ENCODE measurements around the gene TNS2. TPM values are rescaled to one million over a fixed set of nuclear protein-coding genes. Genes with fewer than 3 reads are reported as not detected.
A peak's percentile ranks its signal among the peaks of the same experiment; 100 is the strongest.

Gene TNS2
- total and polyA plus RNA-seq, 9 of the 15 experiments (the other 6 are each of a cell fraction or from before 2014, with no cell fraction given): 0.28 to 3.1 (median 1.2) TPM; not detected in 1

DNA sequence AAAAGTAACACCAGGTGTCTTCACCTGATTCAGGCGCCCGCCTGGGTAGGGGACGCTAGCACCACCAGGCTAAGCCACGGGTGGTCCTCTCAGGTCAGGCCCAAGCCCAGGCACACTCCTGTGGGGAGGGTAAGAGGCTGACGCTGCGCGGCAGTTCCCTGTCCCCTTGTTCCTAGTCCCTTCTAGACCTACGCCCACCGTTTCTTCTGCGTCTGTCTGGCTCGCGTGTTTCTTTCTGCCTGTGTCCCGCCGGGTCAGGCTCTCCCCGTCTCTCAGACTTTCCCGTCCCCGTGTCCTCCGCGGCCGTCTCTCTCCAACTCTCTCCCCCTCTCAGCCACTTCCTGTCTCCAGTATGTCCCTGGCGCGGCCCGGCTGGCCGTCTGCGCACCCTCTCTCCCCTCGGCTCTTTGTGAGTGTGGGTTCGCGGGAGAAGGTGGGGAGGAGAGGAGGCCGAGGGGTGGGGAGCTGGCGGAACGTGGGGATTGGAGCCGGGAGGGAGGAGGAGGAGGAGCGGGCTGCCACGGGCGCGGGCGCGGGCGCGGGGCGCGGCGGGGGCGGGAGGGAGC lies 3.1 kb upstream of the TNS2 start (continued):
- TF ChIP-seq, protein P1, sequence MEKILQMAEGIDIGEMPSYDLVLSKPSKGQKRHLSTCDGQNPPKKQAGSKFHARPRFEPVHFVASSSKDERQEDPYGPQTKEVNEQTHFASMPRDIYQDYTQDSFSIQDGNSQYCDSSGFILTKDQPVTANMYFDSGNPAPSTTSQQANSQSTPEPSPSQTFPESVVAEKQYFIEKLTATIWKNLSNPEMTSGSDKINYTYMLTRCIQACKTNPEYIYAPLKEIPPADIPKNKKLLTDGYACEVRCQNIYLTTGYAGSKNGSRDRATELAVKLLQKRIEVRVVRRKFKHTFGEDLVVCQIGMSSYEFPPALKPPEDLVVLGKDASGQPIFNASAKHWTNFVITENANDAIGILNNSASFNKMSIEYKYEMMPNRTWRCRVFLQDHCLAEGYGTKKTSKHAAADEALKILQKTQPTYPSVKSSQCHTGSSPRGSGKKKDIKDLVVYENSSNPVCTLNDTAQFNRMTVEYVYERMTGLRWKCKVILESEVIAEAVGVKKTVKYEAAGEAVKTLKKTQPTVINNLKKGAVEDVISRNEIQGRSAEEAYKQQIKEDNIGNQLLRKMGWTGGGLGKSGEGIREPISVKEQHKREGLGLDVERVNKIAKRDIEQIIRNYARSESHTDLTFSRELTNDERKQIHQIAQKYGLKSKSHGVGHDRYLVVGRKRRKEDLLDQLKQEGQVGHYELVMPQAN (IDR thresholded peaks at IDR 0.05; ENCODE audit: borderline replicate concordance): peak; percentile 78
- TF ChIP-seq ZNF57 (CRISPR knock-in tag; IDR thresholded peaks at IDR 0.05) (0 out of 2 replicates have a peak, but pooled peaks have one; percentile 7), NRF1 (conservative IDR thresholded peaks at IDR 0.05 in 1 of 2, IDR thresholded peaks at IDR 0.05 in 1 of 2) (peak; percentile 71 to 75), ZNF75A (CRISPR knock-in tag; IDR thresholded peaks at IDR 0.05) (0 out of 2 replicates have a peak, but pooled peaks have one; percentile 30), NBN (IDR thresholded peaks at IDR 0.05; ENCODE audit: low read depth) (peak; percentile 47; the same call in 1 of the 2 replicates), CEBPB (tag; IDR thresholded peaks at IDR 0.05) (no peak), MTA2 (IDR thresholded peaks at IDR 0.05; ENCODE audit: low read depth) (no peak), LARP7 (IDR thresholded peaks at IDR 0.05) (peak; percentile 82; the same call in 1 of the 2 replicates), STAT5B (CRISPR knock-in tag; IDR thresholded peaks at IDR 0.05) (no peak), GTF2A2 (tag; IDR thresholded peaks at IDR 0.05) (no peak), CBFB (CRISPR knock-in tag; IDR thresholded peaks at IDR 0.05) (no peak), BRF1 (IDR thresholded peaks at IDR 0.05; ENCODE audit: borderline replicate concordance, extremely low read depth, insufficient read length) (no peak), POLR2AphosphoS5 (IDR thresholded peaks at IDR 0.05; ENCODE audit: control insufficient read depth, insufficient read depth, low read depth, low read length) (peak; percentile 81), ARID2 (IDR thresholded peaks at IDR 0.05) (0 out of 2 replicates have a peak, but pooled peaks have one; percentile 5), BRCA1 (IDR thresholded peaks at IDR 0.05) (no peak), BRCA1 (CRISPR knock-in tag; IDR thresholded peaks at IDR 0.05) (no peak)
- TF ChIP-seq, protein P2, sequence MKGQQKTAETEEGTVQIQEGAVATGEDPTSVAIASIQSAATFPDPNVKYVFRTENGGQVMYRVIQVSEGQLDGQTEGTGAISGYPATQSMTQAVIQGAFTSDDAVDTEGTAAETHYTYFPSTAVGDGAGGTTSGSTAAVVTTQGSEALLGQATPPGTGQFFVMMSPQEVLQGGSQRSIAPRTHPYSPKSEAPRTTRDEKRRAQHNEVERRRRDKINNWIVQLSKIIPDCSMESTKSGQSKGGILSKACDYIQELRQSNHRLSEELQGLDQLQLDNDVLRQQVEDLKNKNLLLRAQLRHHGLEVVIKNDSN (CRISPR knock-in tag; IDR thresholded peaks at IDR 0.05): 0 out of 2 replicates have a peak, but pooled peaks have one; percentile 7
- TF ChIP-seq, protein P3, sequence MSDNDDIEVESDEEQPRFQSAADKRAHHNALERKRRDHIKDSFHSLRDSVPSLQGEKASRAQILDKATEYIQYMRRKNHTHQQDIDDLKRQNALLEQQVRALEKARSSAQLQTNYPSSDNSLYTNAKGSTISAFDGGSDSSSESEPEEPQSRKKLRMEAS (CRISPR knock-in tag; IDR thresholded peaks at IDR 0.05): 0 out of 2 replicates have a peak, but pooled peaks have one; percentile 31
- TF ChIP-seq, protein P4, sequence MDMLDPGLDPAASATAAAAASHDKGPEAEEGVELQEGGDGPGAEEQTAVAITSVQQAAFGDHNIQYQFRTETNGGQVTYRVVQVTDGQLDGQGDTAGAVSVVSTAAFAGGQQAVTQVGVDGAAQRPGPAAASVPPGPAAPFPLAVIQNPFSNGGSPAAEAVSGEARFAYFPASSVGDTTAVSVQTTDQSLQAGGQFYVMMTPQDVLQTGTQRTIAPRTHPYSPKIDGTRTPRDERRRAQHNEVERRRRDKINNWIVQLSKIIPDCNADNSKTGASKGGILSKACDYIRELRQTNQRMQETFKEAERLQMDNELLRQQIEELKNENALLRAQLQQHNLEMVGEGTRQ (CRISPR knock-in tag; IDR thresholded peaks at IDR 0.05): no peak
- TF ChIP-seq, protein P5, sequence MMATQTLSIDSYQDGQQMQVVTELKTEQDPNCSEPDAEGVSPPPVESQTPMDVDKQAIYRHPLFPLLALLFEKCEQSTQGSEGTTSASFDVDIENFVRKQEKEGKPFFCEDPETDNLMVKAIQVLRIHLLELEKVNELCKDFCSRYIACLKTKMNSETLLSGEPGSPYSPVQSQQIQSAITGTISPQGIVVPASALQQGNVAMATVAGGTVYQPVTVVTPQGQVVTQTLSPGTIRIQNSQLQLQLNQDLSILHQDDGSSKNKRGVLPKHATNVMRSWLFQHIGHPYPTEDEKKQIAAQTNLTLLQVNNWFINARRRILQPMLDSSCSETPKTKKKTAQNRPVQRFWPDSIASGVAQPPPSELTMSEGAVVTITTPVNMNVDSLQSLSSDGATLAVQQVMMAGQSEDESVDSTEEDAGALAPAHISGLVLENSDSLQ (IDR thresholded peaks at IDR 0.05): 0 out of 2 replicates have a peak, but pooled peaks have one; percentile 8
- TF ChIP-seq, protein P6, sequence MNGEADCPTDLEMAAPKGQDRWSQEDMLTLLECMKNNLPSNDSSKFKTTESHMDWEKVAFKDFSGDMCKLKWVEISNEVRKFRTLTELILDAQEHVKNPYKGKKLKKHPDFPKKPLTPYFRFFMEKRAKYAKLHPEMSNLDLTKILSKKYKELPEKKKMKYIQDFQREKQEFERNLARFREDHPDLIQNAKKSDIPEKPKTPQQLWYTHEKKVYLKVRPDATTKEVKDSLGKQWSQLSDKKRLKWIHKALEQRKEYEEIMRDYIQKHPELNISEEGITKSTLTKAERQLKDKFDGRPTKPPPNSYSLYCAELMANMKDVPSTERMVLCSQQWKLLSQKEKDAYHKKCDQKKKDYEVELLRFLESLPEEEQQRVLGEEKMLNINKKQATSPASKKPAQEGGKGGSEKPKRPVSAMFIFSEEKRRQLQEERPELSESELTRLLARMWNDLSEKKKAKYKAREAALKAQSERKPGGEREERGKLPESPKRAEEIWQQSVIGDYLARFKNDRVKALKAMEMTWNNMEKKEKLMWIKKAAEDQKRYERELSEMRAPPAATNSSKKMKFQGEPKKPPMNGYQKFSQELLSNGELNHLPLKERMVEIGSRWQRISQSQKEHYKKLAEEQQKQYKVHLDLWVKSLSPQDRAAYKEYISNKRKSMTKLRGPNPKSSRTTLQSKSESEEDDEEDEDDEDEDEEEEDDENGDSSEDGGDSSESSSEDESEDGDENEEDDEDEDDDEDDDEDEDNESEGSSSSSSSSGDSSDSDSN (IDR thresholded peaks at IDR 0.05; ENCODE audit: borderline replicate concordance in 1 of 2, low read depth in 2 of 2, low read length in 2 of 2): no peak; a peak in 1 of 4 replicates
